HG03354 (cell line): ENCODE results near the gene OTX1.
"Not testable (repeated sequence)": the region's sequence is repeated elsewhere in the genome, so short reads cannot be mapped to it uniquely, and the experiment has no call there.

Experiments used
- ATAC-seq: cut with Tn5 transposase; IDR thresholded peaks from one replicate; pipeline ENCODE4 v1.9.1; 2021; ENCODE audit warnings: mild to moderate bottlenecking; ENCODE audit not compliant: unreplicated experiment, poor library complexity, severe bottlenecking

Gene OTX1

GRCh38 chr2:63050334-63051041 lies at the start of gene OTX1:
OTX1 (plus strand) TSS chr2:63050830; CDS start chr2:63052991, 2,161 bp downstream.
- ATAC-seq: peak; percentile 77

- ATAC-seq: no peak
These were observed 49.1 kb upstream of the OTX1 start for GRCh38 chr2:63001576-63001975.

- ATAC-seq: no peak
These were observed 47.3 kb upstream of the OTX1 start for GRCh38 chr2:63003351-63003750.

DNA sequence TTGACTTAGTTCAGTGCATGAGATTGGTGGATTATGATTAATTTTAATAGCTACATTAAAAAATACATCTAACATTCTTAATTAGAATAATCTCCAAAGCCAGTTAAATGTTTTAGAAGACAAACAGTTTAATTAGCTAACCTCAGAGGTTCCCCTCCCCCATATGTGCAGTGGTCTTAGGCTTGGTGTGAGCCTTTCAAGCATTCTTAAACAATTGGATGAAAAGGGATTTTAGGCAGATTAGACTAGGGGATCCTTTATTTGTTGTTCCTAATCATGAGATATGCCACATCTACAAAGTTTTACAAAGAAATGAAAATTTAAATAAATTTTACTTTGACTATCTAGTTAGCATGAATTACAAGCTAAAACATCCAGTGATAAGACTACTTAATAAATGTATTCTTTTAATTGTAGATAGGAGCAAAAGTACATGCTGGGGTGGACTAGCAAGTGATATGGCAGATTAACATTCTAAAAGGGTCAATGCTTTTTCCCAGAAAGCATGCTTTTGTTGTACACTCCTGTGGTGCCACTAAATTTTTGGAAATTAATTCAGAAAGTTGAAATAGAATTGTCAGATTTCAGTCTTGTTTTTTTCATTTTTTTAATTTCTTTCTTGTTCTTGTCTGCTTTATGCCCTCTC lies 42.7 kb upstream of the OTX1 start:
- no peak for ATAC-seq

DNA sequence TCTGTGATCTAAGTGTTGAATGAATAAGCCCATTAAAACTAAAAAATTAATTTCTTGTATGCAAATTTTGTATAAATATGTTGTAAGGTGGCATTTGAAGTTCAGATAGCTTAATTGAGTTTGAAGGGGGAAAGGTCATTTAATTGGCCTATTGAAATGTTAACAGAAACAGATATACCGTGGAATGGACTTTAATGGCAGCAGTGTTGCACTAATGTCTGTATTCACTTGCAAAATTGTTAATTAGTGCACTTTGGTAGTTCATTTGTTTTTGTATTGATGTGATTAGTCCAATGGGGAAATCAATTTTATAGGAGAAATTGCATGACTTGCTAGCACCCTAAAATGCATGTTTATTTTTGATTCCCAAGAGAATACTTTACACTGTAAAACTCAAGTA lies 41.8 kb upstream of the OTX1 start:
- ATAC-seq: no peak

- no peak for ATAC-seq
These were observed 41.1 kb upstream of the OTX1 start for GRCh38 chr2:63009490-63009889.

DNA sequence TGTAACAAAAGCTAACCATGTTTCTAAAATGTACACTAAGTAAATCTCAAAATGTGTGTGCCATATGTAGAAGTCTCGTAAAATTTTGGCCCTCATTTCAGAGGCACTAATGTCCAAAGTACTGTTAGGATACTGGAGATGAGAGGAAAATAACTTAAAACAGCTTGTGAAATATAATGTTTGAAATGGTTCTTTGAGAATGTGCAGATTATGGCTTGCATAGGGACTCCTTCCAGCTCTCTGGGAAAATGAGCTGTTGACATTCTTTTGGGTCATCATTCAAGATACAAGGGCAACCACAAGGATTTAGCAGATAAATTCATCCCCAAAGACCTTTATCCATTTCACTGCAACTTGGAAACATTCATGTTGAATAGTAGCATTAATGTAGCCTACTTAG lies 38.1 kb upstream of the OTX1 start:
- no peak for ATAC-seq

GRCh38 chr2:63013438-63013837 lies 37.2 kb upstream of the OTX1 start:
- no peak for ATAC-seq

GRCh38 chr2:63015389-63015788 lies 35.2 kb upstream of the OTX1 start:
- no peak for ATAC-seq

GRCh38 chr2:63018439-63018838 lies 32.2 kb upstream of the OTX1 start:
- no peak for ATAC-seq

DNA sequence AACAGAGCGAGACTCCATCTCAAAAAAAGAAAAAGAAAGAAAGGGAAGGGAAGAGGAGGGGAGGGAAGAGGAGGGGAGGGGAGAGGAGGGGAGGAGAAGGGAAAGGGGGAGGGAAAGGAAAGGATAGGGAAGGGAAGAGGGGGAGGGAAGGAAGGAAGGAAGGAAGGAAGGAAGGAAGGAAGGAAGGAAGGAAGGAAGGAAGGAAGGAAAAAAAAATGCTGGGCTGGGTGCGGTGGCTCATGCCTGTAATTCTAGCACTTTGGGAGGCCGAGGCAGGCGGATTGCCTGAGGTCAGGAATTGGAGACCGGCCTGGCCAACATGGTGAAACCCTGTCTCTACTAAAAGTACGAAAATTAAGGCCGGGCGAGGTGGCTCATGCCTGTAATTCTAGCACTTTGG lies 30.9 kb upstream of the OTX1 start:
- not testable (repeated sequence) for ATAC-seq

DNA sequence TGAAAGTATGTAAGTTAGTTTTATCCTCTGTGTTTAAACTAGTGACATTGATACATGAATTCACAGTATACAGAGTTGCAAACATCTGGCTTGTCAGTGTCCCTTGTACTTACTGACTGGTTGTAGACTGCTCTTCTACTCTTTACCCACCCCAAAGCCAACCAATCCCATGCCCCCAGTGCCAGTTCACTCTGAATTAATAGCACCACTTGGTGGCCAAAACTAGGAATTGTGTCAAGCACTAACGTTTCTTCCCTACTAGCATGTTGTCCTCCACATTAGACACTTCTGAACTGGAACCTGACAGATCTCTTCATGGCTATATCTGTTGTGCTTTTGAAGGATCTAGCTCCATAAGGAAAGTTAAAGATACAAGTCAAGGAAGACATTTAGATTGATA lies 27.2 kb upstream of the OTX1 start:
- peak; percentile 66 for ATAC-seq

- ATAC-seq: no peak
These were observed 23.4 kb upstream of the OTX1 start for GRCh38 chr2:63027220-63027619.

- ATAC-seq: no peak
These were observed 21.6 kb upstream of the OTX1 start for GRCh38 chr2:63029058-63029457.

DNA sequence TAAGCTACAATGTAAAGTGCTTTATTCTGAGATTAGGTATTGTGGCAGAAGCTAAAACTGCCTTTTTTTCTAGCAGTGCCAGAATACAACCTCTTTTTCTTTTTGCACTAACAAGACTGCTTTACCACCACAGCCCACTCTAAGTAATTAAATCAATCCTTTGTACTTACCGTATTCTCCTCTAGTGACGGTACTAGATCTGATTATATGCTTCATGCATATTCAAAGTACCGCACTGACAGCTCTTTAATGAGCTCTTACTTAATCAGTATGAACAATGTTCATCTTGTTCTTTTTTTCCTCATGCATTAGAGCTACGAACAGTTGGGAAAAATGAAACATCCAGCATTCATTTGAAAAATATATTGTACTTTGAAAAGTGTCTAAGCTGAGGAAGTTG lies 16.1 kb upstream of the OTX1 start:
- no peak for ATAC-seq

- no peak for ATAC-seq
These were observed 15.5 kb upstream of the OTX1 start for GRCh38 chr2:63035169-63035568.

GRCh38 chr2:63035660-63036059 lies 15.0 kb upstream of the OTX1 start:
- ATAC-seq: no peak

GRCh38 chr2:63038034-63038433 lies 12.6 kb upstream of the OTX1 start:
- no peak for ATAC-seq

DNA sequence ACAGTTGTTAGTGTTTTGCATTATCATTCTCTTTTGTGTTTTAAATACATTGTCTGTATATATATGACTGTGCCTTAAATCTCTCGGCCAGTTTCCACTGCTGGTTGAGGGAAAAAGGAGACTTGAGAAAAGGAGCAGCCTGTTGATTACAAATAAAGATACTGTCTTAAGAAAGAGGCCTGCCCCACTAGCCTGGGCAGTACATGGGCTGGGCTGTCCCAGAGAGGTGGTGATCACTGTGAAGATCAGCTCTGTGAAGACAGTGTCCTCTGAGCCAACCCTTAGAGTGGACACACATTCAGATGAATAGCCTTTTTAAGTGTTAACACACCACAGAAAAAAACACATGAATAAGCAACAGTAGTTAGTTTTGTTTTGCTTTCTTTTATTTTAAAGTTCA lies 10.0 kb upstream of the OTX1 start:
- no peak for ATAC-seq

- no peak for ATAC-seq
These were observed 9.0 kb upstream of the OTX1 start for GRCh38 chr2:63041592-63041991.
